ENCODE measurements around the gene CDCA8.

The CDCA8 gene

GRCh38 chr1:37741130-37741529 lies 48.8 kb downstream of the CDCA8 start:
- DNase-seq, result no peak

- no peak for DNase-seq
Observed at GRCh38 chr1:37741662-37742061, 49.3 kb downstream of the CDCA8 start.

- DNase-seq, result no peak
Observed at GRCh38 chr1:37746806-37747205, 54.5 kb downstream of the CDCA8 start.

- no peak for DNase-seq
Observed at GRCh38 chr1:37748565-37748964, 56.2 kb downstream of the CDCA8 start.

- DNase-seq, result no peak
Observed at GRCh38 chr1:37752213-37752582, 59.9 kb downstream of the CDCA8 start.

GRCh38 chr1:37752583-37753471 lies 60.5 kb downstream of the CDCA8 start:
- DNase-seq, result peak; percentile 26

- no peak for DNase-seq
Observed at GRCh38 chr1:37753473-37754321, 61.4 kb downstream of the CDCA8 start.

GRCh38 chr1:37755290-37755689 lies 63.0 kb downstream of the CDCA8 start:
- no peak for DNase-seq

- DNase-seq, result no peak
Observed at GRCh38 chr1:37755951-37756560, 63.7 kb downstream of the CDCA8 start.
